Stimulated activated naive CD8-positive, alpha-beta T cell treated with anti-CD3 and anti-CD28 coated beads, Interleukin-15, Interleukin-2, amounts not matched to agents 100 U/mL and 50 U/mL, for 24 hours (primary cell): ENCODE data around the gene CCDC102A.

ENCODE experiments used
- ATAC-seq: fragments of 150-1000 bp; cut with Tn5 transposase; one replicate; pipeline ENCODE4 v1.10.0; 2021
- DNase-seq: peaks from one replicate; pipeline ENCODE4 v3.0.0; 2021

The CCDC102A gene

DNA sequence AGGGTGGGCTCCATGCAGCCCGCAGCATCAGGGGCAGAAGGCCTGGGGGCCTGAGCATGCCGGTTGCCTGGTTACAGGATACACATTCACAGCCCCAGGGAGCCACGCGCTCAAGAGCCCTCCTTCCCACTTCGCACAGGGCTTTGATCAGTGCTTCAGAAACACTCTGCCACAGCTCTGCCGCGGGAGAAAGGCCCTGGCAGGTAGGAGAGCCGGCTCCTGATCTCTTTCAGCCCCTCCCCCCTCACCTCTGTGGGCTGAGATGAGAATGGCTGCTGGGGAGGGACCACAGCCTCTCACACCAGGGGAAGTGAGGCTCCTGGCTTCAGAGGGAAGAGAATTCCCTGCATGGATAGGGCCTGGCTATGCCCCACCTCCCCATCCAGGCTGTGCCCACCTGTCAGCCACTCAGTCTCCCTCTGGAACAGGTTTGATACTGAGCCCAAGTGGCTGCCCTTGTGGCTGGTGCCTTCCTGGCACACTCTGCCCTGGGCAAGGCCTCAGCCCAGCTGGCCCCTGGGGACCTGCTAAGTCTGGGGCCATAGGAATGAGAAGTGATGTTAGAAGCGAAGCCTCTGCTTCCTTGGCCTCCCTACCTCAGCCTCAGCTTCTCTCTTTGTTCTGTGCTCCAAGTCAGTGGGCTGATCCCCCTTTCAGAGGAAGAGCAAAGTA is 58.7 kb downstream of the CCDC102A start:
- DNase-seq = no peak
- ATAC-seq = no peak

- DNase-seq (no peak), ATAC-seq (no peak)
Measured at GRCh38 chr16:57476546-57477410, 59.6 kb downstream of the CCDC102A start.

DNA sequence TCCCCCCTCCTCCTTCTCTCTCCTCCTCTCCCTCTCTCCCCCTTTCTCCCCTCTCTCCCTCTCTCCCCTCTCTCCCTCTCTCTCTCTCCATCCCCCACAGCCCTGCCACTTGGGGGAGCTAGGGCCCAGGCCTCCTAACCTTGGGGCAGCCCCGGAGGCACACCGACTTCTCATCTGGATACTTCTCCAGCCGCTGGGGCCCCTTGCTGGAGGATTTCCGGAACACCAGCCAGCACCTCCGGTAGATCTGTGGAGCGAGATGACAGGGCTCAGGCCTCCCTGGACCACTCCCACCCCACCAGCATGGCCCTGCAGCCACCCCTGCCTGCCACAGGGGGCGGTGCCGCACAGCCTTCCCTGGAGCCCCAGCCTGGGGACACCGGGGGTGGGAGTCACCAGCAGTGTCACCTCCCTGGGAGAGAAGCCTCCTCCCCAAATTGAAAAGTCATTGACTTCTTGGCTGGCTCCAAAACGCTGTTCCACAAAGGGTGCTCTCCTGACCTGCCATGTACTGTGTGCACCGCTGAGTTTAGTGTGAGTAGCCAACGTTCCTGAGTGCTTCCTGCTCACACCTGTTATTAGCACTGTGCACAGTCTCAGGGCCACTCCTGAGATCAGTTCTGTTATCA is 60.5 kb downstream of the CCDC102A start:
- DNase-seq = peak; percentile 76
- ATAC-seq = peak; percentile 84

GRCh38 chr16:57474671-57475661 is 61.4 kb downstream of the CCDC102A start:
- DNase-seq (no peak), ATAC-seq (no peak)

DNA sequence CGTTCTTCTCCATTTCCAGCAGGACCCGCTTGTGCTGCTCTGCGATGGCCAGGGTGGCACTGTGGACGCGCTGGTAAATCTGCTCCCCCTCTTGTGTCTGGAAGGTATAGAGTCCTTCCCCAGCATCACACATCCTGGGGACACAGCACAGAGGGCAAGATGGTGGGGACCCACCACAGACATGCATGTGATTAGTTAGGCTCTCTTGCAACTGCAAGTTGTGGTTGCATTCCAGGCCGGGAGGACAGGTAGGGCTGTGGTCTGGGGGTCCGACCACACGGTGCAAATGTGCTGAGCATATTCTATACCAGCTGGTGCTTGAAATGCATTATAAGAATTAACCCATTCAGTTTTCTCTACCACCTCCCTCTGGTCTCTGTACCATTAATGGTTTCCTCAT is 62.5 kb downstream of the CCDC102A start:
- no peak for ATAC-seq
- DNase-seq = no peak

DNA sequence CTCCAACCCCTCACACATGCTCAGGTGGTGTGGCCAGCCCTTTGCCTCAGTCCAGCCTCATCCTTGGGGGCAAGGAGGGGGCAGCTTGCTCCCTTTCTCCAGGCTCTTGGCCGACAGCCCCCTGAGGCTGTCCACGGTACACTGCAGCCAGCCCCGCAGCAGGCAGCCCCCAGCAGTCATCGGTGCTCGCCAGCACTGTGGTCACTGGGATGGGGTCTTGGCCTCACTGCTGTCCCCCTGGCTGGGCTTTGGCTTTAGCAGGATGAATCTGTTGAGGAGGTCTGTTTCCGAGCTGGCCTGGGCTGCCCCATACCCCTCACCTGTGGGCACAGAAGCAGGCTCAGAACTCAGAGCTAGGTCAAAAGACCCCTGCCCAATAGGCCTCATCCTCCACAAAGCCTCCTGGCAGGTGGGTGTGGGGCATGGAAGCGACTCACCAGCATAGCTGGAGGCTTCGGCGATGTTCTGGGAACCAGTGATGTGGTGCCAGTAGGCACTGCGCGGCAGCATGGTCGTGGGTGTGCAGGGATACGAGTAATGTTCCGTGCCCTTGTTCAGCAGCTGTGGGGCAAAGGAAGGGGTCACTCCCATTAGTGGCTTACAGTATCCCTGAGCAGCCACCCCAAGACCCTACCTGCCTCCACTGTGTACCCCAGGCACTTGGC is 63.1 kb downstream of the CCDC102A start:
- ATAC-seq (no peak), DNase-seq (no peak)

GRCh38 chr16:57472665-57473060 is 63.7 kb downstream of the CCDC102A start:
- ATAC-seq (no peak), DNase-seq (no peak)

DNA sequence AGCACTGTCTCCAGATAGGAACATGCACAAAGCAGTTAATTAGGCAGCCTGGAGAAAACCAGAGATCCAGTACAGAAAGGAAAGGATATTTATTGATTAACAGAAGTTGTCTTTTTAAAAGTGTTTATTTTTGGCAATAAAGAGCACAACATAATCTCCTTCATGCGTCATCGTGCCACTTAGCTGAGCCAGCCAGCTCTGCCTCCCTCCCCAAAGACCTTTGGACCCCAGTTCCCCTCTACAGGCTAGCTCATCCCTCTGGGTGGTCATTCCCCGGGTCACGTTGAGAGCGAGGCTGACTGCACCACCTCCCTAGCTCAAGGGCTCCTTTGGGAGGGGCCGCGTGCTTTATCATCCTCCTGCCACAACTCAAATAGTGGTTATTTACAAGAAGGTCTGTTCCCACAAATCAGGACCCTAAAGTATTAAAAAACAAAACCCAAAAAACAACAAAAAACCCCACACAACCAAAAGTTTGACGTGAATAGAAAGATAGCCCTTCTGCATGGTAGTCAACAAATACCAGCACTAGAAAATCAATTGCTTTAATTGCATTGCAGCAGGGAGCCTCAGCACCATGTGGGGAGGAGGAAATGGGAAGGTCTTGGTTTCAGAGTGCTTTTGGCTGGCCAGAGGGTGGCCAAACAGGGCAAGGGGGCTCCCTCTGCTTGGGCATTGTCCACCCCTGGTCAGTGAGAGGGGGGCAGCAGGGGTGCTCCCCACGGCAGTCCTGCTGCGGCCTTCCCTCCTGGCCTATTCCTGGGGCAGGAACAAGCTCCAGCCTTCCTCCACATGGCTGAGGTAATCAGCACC is 64.3 kb downstream of the CCDC102A start:
- DNase-seq (no peak), ATAC-seq (no peak)

DNA sequence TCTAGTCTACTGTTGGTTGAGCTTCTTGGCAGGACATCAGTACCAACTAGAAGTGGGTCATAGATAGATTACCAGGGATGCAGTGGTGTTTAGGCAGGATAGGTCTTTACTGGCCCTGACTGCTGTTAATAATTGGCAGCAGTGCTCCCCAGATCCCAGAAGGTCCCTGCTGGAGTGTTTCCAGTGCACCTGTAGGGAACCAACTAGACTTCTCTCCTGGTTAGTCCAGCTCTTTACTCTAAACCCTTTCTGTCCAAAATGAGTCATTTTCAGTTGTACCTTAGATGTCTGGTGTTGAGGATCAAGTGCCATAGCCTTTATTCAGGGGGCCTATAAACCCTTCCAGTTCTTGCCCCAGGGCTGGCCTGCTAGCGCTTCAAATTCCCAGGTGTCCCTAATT is 65.2 kb downstream of the CCDC102A start:
- ATAC-seq = no peak
- DNase-seq = no peak

GRCh38 chr16:57470711-57471110 is 65.7 kb downstream of the CCDC102A start:
- no peak for DNase-seq
- no peak for ATAC-seq

- ATAC-seq = no peak
- no peak for DNase-seq
Measured at GRCh38 chr16:57469917-57470470, 66.4 kb downstream of the CCDC102A start.

GRCh38 chr16:57469046-57469445 is 67.3 kb downstream of the CCDC102A start:
- ATAC-seq = no peak
- DNase-seq = no peak

DNA sequence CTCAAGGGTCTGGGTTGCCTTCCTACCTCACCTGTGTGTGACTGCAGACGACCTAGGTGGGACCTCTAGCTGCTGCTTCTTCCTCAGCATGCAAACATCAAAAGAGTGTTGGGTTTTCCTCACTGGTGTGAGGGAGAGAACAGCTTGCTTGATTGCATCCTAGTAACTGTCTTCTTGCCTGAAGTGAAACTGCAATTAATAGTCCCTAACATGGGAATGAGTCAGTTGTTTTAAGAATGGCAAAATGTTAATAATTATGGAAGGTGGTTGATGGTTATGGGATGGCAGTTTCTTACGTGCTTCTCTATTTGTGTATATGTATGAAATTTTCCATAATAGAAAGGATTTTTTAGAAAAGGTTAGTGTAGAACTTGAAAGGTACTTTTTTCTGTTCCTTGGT is 68.0 kb downstream of the CCDC102A start:
- no peak for ATAC-seq
- DNase-seq = no peak

GRCh38 chr16:57464523-57464922 is 71.8 kb downstream of the CCDC102A start:
- no peak for ATAC-seq
- no peak for DNase-seq

- peak; percentile 19 for DNase-seq
- ATAC-seq = peak; percentile 3
Measured at GRCh38 chr16:57462978-57463362, 73.4 kb downstream of the CCDC102A start.

GRCh38 chr16:57462209-57462977 is 74.0 kb downstream of the CCDC102A start, which contains the start of gene POLR2C:
TSS of gene POLR2C (plus strand) at chr16:57462679. CDS start at chr16:57462725, 46 bp downstream.
- DNase-seq = peak; percentile 96
- ATAC-seq = peak; percentile 93
